Neural cell (in vitro differentiated cells): ENCODE measurements around the gene RBBP8NL.

Experiments
- CTCF ChIP-seq: fragments of 450-650 bp; IDR thresholded peaks from 2 replicates; pipeline ENCODE4 v1.5.1; 2014; ENCODE audit warnings: antibody characterized with exemption, mild to moderate bottlenecking, moderate library complexity; ENCODE audit not compliant: poor library complexity, severe bottlenecking
- RAD21 ChIP-seq: fragments of 450-650 bp; conservative IDR thresholded peaks from 2 replicates; pipeline ENCODE4 v1.6.1; 2014; ENCODE audit warnings: antibody characterized with exemption, mild to moderate bottlenecking, moderate library complexity

GRCh38 chr20:62374331-62375152 is 52.8 kb downstream of the RBBP8NL start:
- TF ChIP-seq CTCF (no peak), RAD21 (no peak)
